Urinary bladder (tissue), 4 donors: ENCODE results near the gene TRIM73. TPM values are rescaled to one million over a fixed set of nuclear protein-coding genes. Genes with fewer than 3 reads are reported as not detected.
"Not testable (repeated sequence)": the region's sequence is repeated elsewhere in the genome, so short reads cannot be mapped to it uniquely, and the experiment has no call there.

Source experiments
- DNase-seq: peaks from one replicate; pipeline ENCODE4 v3.0.0-alpha.2; 2015; ENCODE audit errors: extremely low spot score
- H3K27ac ChIP-seq: one replicate; pipeline ENCODE4 v1.5.1; 2013; ENCODE audit warnings: low read depth, mild to moderate bottlenecking, moderate library complexity
- H3K36me3 ChIP-seq: one replicate; pipeline ENCODE4 v1.6.1; 2013; ENCODE audit warnings: mild to moderate bottlenecking, moderate library complexity; ENCODE audit not compliant: insufficient read depth
- H3K4me1 ChIP-seq: one replicate; pipeline ENCODE4 v1.6.1; 2013; ENCODE audit warnings: mild to moderate bottlenecking, moderate library complexity; ENCODE audit not compliant: insufficient read depth
- H3K4me3 ChIP-seq: one replicate; pipeline ENCODE4 v1.5.1; 2013; ENCODE audit warnings: low read depth, low read length
- WGBS: extraction: QIAGEN DNeasy Blood & Tissue Kit; methylation state at CpG from one replicate; pipeline ENCODE4 v1.1.7; 2013; 5-methylcytosine and 5-hydroxymethylcytosine counted together
- polyA plus RNA-seq: library from polyadenylated mRNA; stranded (reverse); fragments of 200-250 nt; gene quantifications from one replicate; pipeline ENCODE4 v1.2.3, GENCODE V29; 2013
- small RNA-seq: library from RNA; depleted of rRNA; stranded (forward); fragments of <200 nt; gene quantifications from one replicate; pipeline ENCODE3, GENCODE V24; 2014
- total RNA-seq: library from RNA; depleted of rRNA; stranded (reverse); fragments of >200 nt; gene quantifications from one replicate; pipeline ENCODE4 v1.2.3, GENCODE V29; 2014
- donor health status: healthy with polysubstance abuse.
- donor health status: healthy.

TRIM73 gene
- total and polyA plus RNA-seq, 2 donors, result 3.1 to 3.8 TPM

DNA sequence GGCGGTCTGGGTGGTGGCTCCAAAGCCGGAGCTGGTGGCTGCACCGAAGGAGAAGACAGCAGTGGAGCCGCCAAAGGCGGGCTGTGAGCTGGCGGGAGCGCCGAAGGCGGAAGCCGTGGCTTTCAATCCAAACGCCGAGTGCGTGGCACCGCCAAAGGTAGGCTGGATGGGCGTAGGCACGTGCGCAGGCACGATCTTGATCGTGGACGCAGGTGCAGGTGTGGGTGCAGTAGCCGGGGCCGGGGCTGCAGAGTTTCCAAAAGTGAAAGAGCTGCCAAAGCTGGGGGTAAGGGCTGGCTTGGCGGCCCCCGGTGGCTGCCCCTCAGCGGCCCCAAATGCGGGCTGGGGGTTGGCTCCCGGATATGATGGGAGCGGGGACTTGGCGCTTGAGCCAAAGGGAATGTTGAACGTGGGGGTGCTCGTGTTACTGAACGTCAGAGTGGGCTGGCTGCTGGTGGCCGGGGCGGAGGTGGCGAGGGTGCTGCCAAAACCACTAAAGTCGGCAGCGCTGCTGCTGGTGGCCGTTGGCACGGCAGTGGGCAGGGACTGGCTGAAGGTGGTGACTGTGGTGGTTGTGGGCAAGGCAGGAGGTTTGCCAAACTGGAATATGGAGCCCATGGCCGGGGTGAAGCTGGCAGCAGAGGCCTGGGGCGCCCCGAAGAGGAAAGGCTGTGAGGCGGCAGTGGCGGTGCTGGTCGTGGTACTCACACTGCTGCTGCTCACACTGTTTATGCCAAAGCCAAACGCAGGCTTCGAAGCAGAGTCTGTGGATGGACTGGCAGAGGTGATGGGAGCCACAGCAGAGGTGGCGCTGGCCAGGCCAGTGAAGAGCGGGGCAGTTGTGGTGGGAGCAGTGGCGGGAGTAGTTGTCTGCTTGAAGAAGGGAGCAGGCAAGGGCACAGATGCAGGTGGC lies 26.6 kb downstream of the TRIM73 start:
- DNase-seq, H3K27ac ChIP-seq, H3K4me3 ChIP-seq, H3K36me3 ChIP-seq, H3K4me1 ChIP-seq: not testable (repeated sequence)
- WGBS, result 95% methylated on average over 30 of the region's 50 CpGs

DNA sequence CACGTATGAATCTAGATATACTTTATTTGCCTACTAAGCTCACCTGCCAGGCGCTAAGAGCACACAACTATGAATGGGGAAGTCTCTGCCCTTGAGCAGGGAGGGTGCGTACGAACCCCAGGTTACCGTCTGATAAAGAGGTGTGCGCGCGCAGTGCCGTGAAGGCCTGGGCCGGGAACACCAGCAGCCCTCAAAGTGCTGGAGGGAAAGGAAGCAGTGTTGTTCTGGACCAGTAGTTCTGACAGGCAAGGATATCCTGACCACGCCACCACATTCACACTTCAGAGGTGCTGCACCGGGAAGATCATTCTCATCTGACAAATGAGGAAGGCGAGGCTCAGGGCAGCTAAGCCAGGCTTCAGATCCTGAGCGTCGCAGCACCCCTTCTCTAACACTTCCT lies 28.1 kb downstream of the TRIM73 start:
- not testable (repeated sequence) for H3K4me1 ChIP-seq, H3K27ac ChIP-seq, H3K4me3 ChIP-seq, H3K36me3 ChIP-seq, DNase-seq
- WGBS, result 85% methylated on average over 10 of the region's 15 CpGs

DNA sequence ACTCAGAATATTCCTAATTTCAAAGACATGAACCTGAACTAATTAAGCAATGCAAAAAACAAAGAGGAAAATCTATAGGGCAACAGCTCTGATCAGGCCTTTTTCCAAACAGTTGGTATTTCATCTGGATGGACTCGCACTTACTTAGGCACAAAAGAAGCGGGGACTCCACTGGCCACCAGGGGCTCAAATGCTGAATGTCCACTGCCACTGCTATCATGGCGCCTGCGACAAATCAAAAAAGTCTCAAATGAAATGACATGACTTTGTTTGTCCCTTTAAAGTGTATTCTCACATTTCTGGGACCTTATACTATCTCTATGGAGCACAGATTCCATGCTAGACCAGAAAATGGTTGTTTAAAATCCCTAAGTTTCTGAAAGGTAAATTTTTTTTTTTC lies 43.6 kb downstream of the TRIM73 start:
- H3K36me3 ChIP-seq, H3K4me3 ChIP-seq, H3K27ac ChIP-seq, DNase-seq, H3K4me1 ChIP-seq: not testable (repeated sequence)
- 92% methylated on average over 4 of the region's 4 CpGs for WGBS

DNA sequence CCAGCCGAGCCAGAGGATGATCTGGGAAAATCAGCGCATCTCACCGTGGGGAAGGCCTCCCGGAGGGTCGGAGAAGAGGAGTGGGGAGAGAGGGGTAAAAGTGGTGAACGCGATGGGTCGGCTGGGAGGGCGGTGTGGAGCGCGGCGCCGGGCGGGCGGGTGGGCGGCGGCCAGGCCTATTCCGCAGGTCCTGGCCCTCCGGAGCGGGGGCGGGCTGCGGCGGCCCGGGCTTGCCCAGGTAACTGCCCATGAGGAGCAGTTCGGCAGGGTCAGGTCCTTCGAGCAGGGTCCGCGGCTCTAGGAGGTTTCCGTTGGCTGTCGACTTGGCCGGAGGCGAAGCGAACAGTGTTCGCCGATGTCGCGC lies 46.7 kb downstream of the TRIM73 start:
- not testable (repeated sequence) for H3K27ac ChIP-seq, H3K4me3 ChIP-seq, H3K36me3 ChIP-seq, H3K4me1 ChIP-seq, DNase-seq
- under 1% methylated on average over 18 of the region's 37 CpGs for WGBS

DNA sequence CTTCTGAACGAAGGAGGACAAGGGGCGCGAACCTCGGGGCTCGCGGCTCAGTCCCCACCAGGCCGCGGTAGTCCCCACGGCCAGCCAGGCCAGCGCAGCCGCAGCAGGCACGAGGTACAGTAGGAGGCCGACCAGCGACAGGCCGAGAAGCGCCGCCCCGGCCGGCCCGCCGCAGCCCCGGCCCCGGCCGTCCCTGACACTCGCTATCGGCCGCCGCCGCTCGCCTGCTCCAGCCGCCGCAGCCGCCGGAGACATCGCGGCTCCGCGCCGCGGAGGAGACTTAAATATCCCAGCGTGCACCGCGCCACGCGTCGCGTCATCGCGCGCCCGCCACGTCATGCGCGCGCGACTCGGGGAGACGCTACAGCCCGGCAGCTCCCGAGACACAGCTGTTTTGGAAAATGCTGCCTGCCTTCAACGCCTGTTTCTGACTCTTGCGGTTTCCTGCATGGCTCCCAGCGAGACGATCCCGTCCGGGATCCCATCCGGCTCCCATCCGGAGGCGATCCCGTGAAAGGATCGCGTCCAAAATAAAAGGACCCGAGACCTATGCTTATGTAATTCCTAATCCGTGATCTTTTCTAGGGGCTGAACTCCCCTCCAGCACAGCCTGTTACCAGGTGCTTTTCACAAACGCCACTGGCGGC lies 47.2 kb downstream of the TRIM73 start:
- H3K27ac ChIP-seq, H3K36me3 ChIP-seq, H3K4me1 ChIP-seq, DNase-seq: not testable (repeated sequence)
- H3K4me3 ChIP-seq, result peak overlapping the region; percentile 42
- under 1% methylated on average over 45 of the region's 76 CpGs for WGBS

DNA sequence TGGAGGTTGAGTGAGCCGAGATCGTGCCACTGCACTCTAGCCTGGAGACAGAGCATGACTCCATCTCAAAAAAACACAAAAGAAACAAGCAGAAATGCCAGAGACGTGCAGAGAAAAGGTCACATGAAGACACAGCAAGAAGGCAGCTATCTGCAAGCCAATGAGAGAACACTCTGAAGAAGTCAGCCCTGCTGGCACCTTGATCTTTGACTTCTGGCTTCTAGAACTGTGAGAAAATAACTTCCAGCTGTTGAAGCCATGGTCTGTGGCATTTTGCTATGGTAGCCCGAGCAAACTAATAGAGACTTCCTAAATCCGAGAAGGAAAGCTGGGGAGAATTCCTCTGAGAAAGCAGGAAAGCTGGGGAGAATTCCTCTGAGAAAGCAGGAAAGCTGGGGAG lies 54.5 kb downstream of the TRIM73 start:
- DNase-seq, H3K4me1 ChIP-seq, H3K36me3 ChIP-seq, H3K27ac ChIP-seq, H3K4me3 ChIP-seq: not testable (repeated sequence)
- WGBS, result 78% methylated on average over 4 of the region's 5 CpGs

DNA sequence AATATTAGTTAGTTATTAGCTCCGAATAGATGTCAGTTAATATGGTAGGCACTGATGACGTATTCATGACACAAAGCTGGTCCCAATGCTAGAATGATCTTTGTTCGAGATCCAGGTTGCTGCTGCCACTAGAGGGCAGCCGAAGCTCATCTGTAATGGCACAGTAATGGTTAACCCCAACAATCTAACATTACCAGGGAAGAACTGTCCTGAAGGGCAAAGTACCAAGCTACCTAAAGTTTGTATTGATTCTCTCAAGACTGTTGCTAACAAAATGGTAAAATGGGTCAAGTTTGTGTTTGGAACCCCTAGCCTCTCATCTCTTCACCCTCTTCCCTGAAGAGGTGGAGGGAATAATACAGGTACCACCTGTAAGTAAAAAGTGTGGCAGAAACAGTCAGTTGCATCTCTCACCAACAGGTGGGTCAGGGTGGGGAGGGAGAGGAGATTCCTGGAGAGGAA lies 57.1 kb downstream of the TRIM73 start:
- not testable (repeated sequence) for H3K4me1 ChIP-seq, H3K4me3 ChIP-seq, DNase-seq, H3K27ac ChIP-seq, H3K36me3 ChIP-seq
- WGBS, result 10% methylated on average over 3 of the region's 4 CpGs

Small RNAs within 50 kb of the gene (small RNA-seq; reads per million reads assigned to genes)
- not detected for gene RF00019

Other genes with a start within 250 kb of the TRIM73 start
- gene POM121C, start 90.7 kb downstream of the TRIM73 start, total RNA-seq, result 16.3 TPM
- 21.6 TPM for gene POM121C, start 90.7 kb downstream of the TRIM73 start, polyA plus RNA-seq
- gene SPDYE5, start 96.7 kb downstream of the TRIM73 start, total RNA-seq, result not detected
- 0.06 TPM for gene SPDYE5, start 96.7 kb downstream of the TRIM73 start, polyA plus RNA-seq